H9 (cell line): ENCODE results near the gene KRTAP8-1. TPM values are rescaled to one million over a fixed set of nuclear protein-coding genes. Genes with fewer than 3 reads are reported as not detected.

Source experiments
- DNase-seq: peaks from one replicate; pipeline ENCODE4 v3.0.0-alpha.2; 2017
- H2AFZ ChIP-seq: one replicate; pipeline ENCODE4 v1.6.1; 2013; ENCODE audit warnings: mild to moderate bottlenecking, low read length, control low read depth, moderate library complexity
- H2AK5ac ChIP-seq: 2 replicates; pipeline ENCODE4 v1.6.1; 2013; ENCODE audit warnings: low read length, control low read depth, mixed read lengths; ENCODE audit not compliant: insufficient read length
- H2BK120ac ChIP-seq: one replicate; pipeline ENCODE4 v1.6.1; 2013; ENCODE audit warnings: low read depth, mild to moderate bottlenecking, low read length, control low read depth, inconsistent platforms; ENCODE audit not compliant: poor library complexity, severe bottlenecking
- H2BK12ac ChIP-seq: 2 replicates; pipeline ENCODE4 v1.6.1; 2013; ENCODE audit warnings: low read length, control low read depth, mixed read lengths, low read depth; ENCODE audit not compliant: insufficient read length
- H2BK15ac ChIP-seq: 2 replicates; pipeline ENCODE4 v1.6.1; 2013; ENCODE audit warnings: low read depth, low read length, control low read depth
- H2BK20ac ChIP-seq: one replicate; pipeline ENCODE4 v1.6.1; 2013; ENCODE audit warnings: low read depth, mild to moderate bottlenecking, low read length, control low read depth, inconsistent platforms; ENCODE audit not compliant: poor library complexity, severe bottlenecking
- H2BK5ac ChIP-seq: 2 replicates; pipeline ENCODE4 v1.6.1; 2013; ENCODE audit warnings: low read length, control low read depth, mixed read lengths; ENCODE audit not compliant: insufficient read length
- H3K14ac ChIP-seq: 2 replicates; pipeline ENCODE4 v1.6.1; 2013; ENCODE audit warnings: low read length, control low read depth; ENCODE audit not compliant: insufficient read depth
- H3K18ac ChIP-seq: 2 replicates; pipeline ENCODE4 v1.6.1; 2013; ENCODE audit warnings: low read depth, mild to moderate bottlenecking, mixed read lengths, low read length, control low read depth; ENCODE audit not compliant: insufficient read length
- H3K23ac ChIP-seq: 2 replicates; pipeline ENCODE4 v1.6.1; 2013; ENCODE audit warnings: low read length, control low read depth, mixed read lengths, low read depth; ENCODE audit not compliant: insufficient read length
- H3K23me2 ChIP-seq: 2 replicates; pipeline ENCODE4 v1.6.1; 2013; ENCODE audit warnings: low read depth, mild to moderate bottlenecking, mixed read lengths, low read length, control low read depth; ENCODE audit not compliant: insufficient read length, poor library complexity, severe bottlenecking
- H3K27ac ChIP-seq: 2 replicates; pipeline ENCODE4 v1.5.1; 2013; ENCODE audit warnings: low read length, control low read depth, mixed read lengths, low read depth; ENCODE audit not compliant: insufficient read length
- H3K27me3 ChIP-seq: 2 replicates; pipeline ENCODE4 v1.6.1; 2013; ENCODE audit warnings: low read length, control low read depth, inconsistent platforms; ENCODE audit not compliant: insufficient read depth
- H3K4ac ChIP-seq: 2 replicates; pipeline ENCODE4 v1.6.1; 2013; ENCODE audit warnings: low read depth, mild to moderate bottlenecking, control low read depth, inconsistent platforms, low read length, moderate library complexity
- H3K4me1 ChIP-seq: 2 replicates; pipeline ENCODE4 v1.6.1; 2013; ENCODE audit warnings: low read length, control low read depth, inconsistent platforms; ENCODE audit not compliant: insufficient read depth
- H3K4me2 ChIP-seq: 2 replicates; pipeline ENCODE4 v1.6.1; 2013; ENCODE audit warnings: low read length, control low read depth, mixed read lengths; ENCODE audit not compliant: insufficient read length, insufficient read depth
- H3K56ac ChIP-seq: 2 replicates; pipeline ENCODE4 v1.6.1; 2013; ENCODE audit warnings: low read depth, mild to moderate bottlenecking, mixed read lengths, low read length, control low read depth; ENCODE audit not compliant: insufficient read length
- H3K79me1 ChIP-seq: 2 replicates; pipeline ENCODE4 v1.6.1; 2013; ENCODE audit warnings: low read depth, mild to moderate bottlenecking, moderate library complexity, low read length, control low read depth, inconsistent platforms; ENCODE audit not compliant: insufficient read depth, poor library complexity, severe bottlenecking
- H3K79me2 ChIP-seq: 2 replicates; pipeline ENCODE4 v1.6.1; 2013; ENCODE audit warnings: low read length, control low read depth, inconsistent platforms; ENCODE audit not compliant: insufficient read depth
- H3K9ac ChIP-seq: 2 replicates; pipeline ENCODE4 v1.6.1; 2013; ENCODE audit warnings: low read length, control low read depth, mixed read lengths; ENCODE audit not compliant: insufficient read length; ENCODE audit errors: extremely low read depth
- H3K9me3 ChIP-seq: one replicate; pipeline ENCODE4 v1.6.1; 2013; ENCODE audit warnings: low read depth, low read length, inconsistent platforms; ENCODE audit not compliant: control insufficient read depth
- H3T11ph ChIP-seq: one replicate; pipeline ENCODE4 v1.6.1; 2013; ENCODE audit warnings: mild to moderate bottlenecking, low read length, control low read depth, inconsistent platforms
- H4K20me1 ChIP-seq: one replicate; pipeline ENCODE4 v1.6.1; 2013; ENCODE audit not compliant: control insufficient read depth, insufficient read length, insufficient read depth
- H4K5ac ChIP-seq: 2 replicates; pipeline ENCODE4 v1.6.1; 2013; ENCODE audit warnings: low read depth, mild to moderate bottlenecking, mixed read lengths, low read length, control low read depth; ENCODE audit not compliant: insufficient read length
- H4K8ac ChIP-seq: replicated peaks from 2 replicates; pipeline ENCODE4 v1.6.1; 2013; ENCODE audit warnings: low read length, control low read depth, mixed read lengths, low read depth; ENCODE audit not compliant: insufficient read length
- H4K91ac ChIP-seq: 2 replicates; pipeline ENCODE4 v1.6.1; 2013; ENCODE audit warnings: low read depth, mild to moderate bottlenecking, moderate library complexity, mixed read lengths, low read length, control low read depth; ENCODE audit not compliant: insufficient read length
- H3K27ac Mint-ChIP-seq, 3 experiments: 2 replicates in 2 of 3; 3 replicates in 1 of 3; pipeline ENCODE4 v1.8.0; 2020 to 2021; ENCODE audit warnings: mixed read lengths in 3 of 3, mild to moderate bottlenecking in 1 of 3, moderate library complexity in 1 of 3
- H3K27me3 Mint-ChIP-seq: 2 replicates; pipeline ENCODE4 v1.8.0; 2021; ENCODE audit warnings: low read depth, mild to moderate bottlenecking, moderate library complexity, mixed read lengths
- H3K36me3 Mint-ChIP-seq, 3 experiments: 2 replicates in 2 of 3; 3 replicates in 1 of 3; pipeline ENCODE4 v1.8.0; 2020 to 2021; ENCODE audit warnings: low read depth in 3 of 3, mixed read lengths in 3 of 3; ENCODE audit not compliant: insufficient read depth in 1 of 3
- H3K4me1 Mint-ChIP-seq, 2 experiments: 2 replicates each; pipeline ENCODE4 v1.8.0; 2020; ENCODE audit warnings: mixed read lengths in 2 of 2
- H3K4me3 Mint-ChIP-seq, 2 experiments: 2 replicates in 1 of 2; 3 replicates in 1 of 2; pipeline ENCODE4 v1.8.0; 2020 to 2021; ENCODE audit warnings: mild to moderate bottlenecking in 2 of 2, mixed read lengths in 2 of 2, moderate library complexity in 1 of 2
- H3K9me3 Mint-ChIP-seq, 2 experiments: 2 replicates in 1 of 2; 3 replicates in 1 of 2; pipeline ENCODE4 v1.8.0; 2020; ENCODE audit warnings: mild to moderate bottlenecking in 2 of 2, mixed read lengths in 2 of 2, moderate library complexity in 1 of 2
- WGBS: extraction: QIAGEN DNeasy Blood & Tissue Kit; methylation state at CpG from one replicate; pipeline ENCODE4 v1.1.7; 2013; ENCODE audit warnings: missing lambda C conversion rate, low lambda C conversion rate, mixed read lengths; ENCODE audit not compliant: insufficient read length; ENCODE audit errors: extremely low coverage; 5-methylcytosine and 5-hydroxymethylcytosine counted together
- total RNA-seq: library from RNA; stranded (reverse); gene quantifications from 2 replicates; pipeline ENCODE4 v1.2.1, GENCODE V29; 2021
- TF ChIP-seq, protein P1 (sequence below): fragments of 200-600 bp; sonication (generic); conservative IDR thresholded peaks from 3 replicates; pipeline ENCODE4 v1.8.0; 2021; ENCODE audit warnings: antibody characterized with exemption, mild to moderate bottlenecking

The KRTAP8-1 gene
- total RNA-seq, 1 experiment from 2014 or later, result not detected

DNA sequence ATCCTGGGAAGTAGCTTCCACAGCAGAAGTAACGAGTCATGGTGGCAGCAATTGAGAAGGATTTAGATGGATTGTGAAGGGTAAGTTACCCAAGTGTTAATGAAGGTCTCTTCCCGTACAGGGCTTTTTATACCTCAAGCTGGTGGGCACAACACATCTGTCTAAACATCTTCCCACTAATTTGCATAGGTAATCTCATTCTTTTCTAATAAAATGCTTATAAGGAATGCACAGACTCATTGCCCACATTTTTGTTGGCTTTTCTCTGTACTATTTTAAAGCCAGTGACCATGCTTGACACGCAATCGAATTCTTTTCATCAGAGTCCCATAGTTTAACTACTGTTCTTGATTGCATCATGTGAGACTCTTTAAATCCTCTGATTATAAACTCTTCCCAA, 16.6 kb upstream of the KRTAP8-1 start, which contains the start of gene KRTAP7-1:
Gene KRTAP7-1 (minus strand): TSS at position 101 of the 400 bp plus-strand sequence. CDS start 61 bp downstream, at position 40.
- no peak within 1 kb of the TSS for H3K23ac ChIP-seq
- no peak within 1 kb of the TSS for H2BK5ac ChIP-seq
- Mint-ChIP-seq H3K36me3 (no peaks in the 10 kb centered on the region; a peak in 1 of 7 replicates), H3K27ac (no peak within 1 kb of the TSS; a peak in 1 of 7 replicates), H3K4me1 (no peaks in the 10 kb centered on the region), H3K9me3 (peaks cover 5% of the 10 kb centered on the region in 2 experiments), H3K27me3 (no peaks in the 10 kb centered on the region), H3K4me3 (no peak within 1 kb of the TSS)
- no peaks in the 10 kb centered on the region for H4K20me1 ChIP-seq
- no peak within 1 kb of the TSS for H3T11ph ChIP-seq
- H2BK12ac ChIP-seq, result no peak within 1 kb of the TSS
- no peak within 1 kb of the TSS for H3K27ac ChIP-seq
- H3K4me2 ChIP-seq, result no peak within 1 kb of the TSS
- H3K27me3 ChIP-seq, result no peaks in the 10 kb centered on the region
- no CpG with 5 or more reads among the region's 4 CpGs for WGBS
- no peak within 1 kb of the TSS for H2BK20ac ChIP-seq
- H3K56ac ChIP-seq, result no peak within 1 kb of the TSS
- TF ChIP-seq, protein P1, sequence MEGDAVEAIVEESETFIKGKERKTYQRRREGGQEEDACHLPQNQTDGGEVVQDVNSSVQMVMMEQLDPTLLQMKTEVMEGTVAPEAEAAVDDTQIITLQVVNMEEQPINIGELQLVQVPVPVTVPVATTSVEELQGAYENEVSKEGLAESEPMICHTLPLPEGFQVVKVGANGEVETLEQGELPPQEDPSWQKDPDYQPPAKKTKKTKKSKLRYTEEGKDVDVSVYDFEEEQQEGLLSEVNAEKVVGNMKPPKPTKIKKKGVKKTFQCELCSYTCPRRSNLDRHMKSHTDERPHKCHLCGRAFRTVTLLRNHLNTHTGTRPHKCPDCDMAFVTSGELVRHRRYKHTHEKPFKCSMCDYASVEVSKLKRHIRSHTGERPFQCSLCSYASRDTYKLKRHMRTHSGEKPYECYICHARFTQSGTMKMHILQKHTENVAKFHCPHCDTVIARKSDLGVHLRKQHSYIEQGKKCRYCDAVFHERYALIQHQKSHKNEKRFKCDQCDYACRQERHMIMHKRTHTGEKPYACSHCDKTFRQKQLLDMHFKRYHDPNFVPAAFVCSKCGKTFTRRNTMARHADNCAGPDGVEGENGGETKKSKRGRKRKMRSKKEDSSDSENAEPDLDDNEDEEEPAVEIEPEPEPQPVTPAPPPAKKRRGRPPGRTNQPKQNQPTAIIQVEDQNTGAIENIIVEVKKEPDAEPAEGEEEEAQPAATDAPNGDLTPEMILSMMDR, result no peak
- H2BK15ac ChIP-seq, result no peak within 1 kb of the TSS
- no peaks in the 10 kb centered on the region for H3K79me2 ChIP-seq
- DNase-seq, result no peak
- no peak within 1 kb of the TSS for H3K9ac ChIP-seq
- H3K18ac ChIP-seq, result no peak within 1 kb of the TSS
- H3K79me1 ChIP-seq, result no peaks in the 10 kb centered on the region
- H4K5ac ChIP-seq, result no peak within 1 kb of the TSS
- H2BK120ac ChIP-seq, result no peak within 1 kb of the TSS
- no peak within 1 kb of the TSS for H3K4ac ChIP-seq
- no peak within 1 kb of the TSS for H4K91ac ChIP-seq
- H4K8ac ChIP-seq, result no peak within 1 kb of the TSS
- H3K14ac ChIP-seq, result no peak within 1 kb of the TSS
- no peaks in the 10 kb centered on the region for H3K9me3 ChIP-seq
- no peaks in the 10 kb centered on the region for H3K4me1 ChIP-seq
- no peaks in the 10 kb centered on the region for H3K23me2 ChIP-seq
- H2AK5ac ChIP-seq, result no peak within 1 kb of the TSS
- no peak within 1 kb of the TSS for H2AFZ ChIP-seq
